Measurements from ENCODE around the gene BRD1.

The BRD1 gene

DNA sequence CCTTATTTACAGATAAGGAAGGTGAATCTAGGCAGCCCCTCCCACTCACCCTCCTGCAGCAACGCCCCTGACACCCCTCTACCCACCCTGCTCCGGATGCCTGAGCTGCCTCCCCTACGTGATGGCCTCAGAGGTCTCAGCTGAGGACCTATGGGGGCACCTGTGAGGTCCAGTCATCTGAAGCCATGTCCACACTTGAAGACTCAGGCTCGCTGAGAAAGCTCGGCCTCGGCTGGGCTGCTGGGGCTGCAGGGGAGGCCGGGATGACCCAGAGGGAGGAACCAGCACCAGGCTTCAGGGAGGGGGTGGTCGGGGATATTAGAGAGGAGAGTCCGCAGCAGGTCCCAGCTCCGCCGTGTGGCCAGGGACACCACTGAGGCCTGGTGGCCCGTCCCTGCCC, 92.8 kb downstream of the BRD1 start:
- POLR2A ChIA-PET = no interaction called here
- TF ChIP-seq, protein P1, sequence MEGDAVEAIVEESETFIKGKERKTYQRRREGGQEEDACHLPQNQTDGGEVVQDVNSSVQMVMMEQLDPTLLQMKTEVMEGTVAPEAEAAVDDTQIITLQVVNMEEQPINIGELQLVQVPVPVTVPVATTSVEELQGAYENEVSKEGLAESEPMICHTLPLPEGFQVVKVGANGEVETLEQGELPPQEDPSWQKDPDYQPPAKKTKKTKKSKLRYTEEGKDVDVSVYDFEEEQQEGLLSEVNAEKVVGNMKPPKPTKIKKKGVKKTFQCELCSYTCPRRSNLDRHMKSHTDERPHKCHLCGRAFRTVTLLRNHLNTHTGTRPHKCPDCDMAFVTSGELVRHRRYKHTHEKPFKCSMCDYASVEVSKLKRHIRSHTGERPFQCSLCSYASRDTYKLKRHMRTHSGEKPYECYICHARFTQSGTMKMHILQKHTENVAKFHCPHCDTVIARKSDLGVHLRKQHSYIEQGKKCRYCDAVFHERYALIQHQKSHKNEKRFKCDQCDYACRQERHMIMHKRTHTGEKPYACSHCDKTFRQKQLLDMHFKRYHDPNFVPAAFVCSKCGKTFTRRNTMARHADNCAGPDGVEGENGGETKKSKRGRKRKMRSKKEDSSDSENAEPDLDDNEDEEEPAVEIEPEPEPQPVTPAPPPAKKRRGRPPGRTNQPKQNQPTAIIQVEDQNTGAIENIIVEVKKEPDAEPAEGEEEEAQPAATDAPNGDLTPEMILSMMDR (IDR thresholded peaks at IDR 0.05; ENCODE audit: control extremely low read depth, extremely low read depth, low read depth, missing control alignments) = no peak

DNA sequence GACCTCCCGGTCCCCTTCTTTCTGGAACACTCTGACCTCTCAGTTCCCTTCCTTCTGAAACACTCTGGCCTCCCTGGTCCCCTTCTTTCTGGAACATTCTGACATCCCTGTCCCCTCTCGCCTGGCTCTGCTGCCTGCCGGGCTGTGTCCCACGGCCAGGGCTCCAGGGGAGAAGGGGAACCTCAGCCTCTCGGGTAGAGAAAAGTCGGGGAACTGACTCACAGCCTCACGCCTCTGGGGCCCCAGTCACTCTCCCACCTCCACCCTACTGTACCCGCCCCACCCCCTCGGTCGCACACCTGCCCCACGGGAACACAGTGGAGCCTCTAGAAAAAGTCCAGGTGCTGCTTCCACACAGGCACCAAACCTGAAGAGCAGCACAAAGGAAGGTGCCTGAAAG, 93.3 kb downstream of the BRD1 start:
- POLR2A ChIA-PET = no interaction called here
- TF ChIP-seq, protein P1 (IDR thresholded peaks at IDR 0.05; ENCODE audit: control extremely low read depth, extremely low read depth, low read depth, missing control alignments) = no peak
- CTCF ChIA-PET = no interaction called here
- DNase-seq (ENCODE audit: extremely low spot score) = no peak

More for the DNA sequence above, 92.8 kb downstream of the BRD1 start:
- CTCF ChIA-PET = no interaction called here
- no peak for DNase-seq (ENCODE audit: extremely low spot score)

DNA sequence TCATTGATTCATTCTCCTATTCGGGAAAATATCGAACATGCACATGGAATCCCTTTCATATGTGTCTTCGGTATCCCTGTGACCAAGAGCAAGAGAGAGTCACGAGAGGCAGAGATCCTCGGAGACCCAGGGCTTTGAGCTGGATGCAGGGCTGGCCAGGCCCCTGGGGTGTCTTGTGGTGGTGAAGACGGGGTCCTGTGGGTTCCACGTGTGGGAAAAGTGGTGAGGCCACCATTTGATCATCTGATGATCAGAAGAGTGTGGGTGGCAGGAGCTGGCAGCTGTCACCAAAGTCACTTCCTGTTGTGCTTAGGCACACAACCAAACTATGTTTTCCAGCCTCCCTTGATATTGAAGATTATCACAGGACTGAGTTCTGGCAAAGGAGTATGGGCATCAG, 94.0 kb downstream of the BRD1 start:
- ChIA-PET POLR2A (no interaction called here), CTCF (no interaction called here)
- TF ChIP-seq, protein P1 (IDR thresholded peaks at IDR 0.05; ENCODE audit: control extremely low read depth, extremely low read depth, low read depth, missing control alignments) = no peak
- DNase-seq (ENCODE audit: extremely low spot score) = no peak

DNA sequence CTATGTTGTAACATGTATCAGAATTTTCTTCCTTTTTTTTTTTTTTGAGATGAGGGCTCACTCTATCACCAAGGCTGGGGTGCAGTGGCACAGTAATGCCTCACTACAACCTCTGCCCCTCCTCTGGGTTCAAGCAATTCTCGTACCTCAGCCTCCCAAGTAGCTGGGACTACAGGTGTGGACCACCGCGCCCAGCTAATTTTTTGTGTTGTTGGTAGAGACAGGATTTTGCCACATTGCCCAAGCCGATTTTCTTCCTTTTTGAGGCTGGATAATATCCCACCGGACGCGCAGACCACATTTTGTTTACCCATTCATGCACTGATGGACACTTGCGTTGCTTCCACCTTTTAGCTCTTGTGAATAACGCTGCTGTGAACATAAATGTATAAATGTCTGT, 97.0 kb downstream of the BRD1 start:
- TF ChIP-seq, protein P1 (IDR thresholded peaks at IDR 0.05; ENCODE audit: control extremely low read depth, extremely low read depth, low read depth, missing control alignments) = no peak
- DNase-seq (ENCODE audit: extremely low spot score) = no peak
- POLR2A ChIA-PET = no interaction called here
- CTCF ChIA-PET = no interaction called here

DNA sequence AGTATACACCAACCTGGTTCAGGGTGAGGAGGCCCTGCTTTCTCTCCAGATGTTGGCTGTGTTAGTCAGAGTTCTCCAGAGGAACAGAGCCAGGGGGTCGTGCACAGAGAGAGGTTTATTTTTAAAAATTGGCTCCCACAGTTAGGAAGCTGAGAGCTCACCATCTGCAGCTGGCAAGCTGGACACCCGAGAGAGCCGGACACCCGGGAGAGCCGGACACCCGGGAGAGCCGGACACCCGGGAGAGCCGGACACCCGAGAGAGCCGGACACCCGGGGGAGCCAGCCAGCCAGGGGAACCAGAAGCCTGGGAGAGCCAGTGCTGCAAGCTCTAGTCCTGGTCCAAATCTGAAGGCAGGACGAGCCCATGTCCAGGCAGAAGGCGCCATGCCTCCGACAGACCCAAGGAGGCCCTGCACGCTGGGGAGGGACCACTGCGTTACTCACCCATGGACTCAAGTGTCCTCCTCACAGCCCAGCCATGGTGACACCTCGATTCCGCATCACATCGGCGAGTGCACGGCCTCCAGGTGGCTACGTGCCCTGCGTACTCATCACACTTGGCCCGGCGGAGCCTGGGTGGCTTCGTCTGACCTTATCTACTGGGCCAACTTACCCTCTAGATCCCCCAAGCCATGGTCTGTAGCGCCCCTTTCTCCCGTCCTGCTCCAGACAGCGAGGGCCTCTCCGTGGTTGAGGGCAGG, 99.0 kb downstream of the BRD1 start:
- ChIA-PET CTCF (interaction anchor here (1.0 kb wide), 1 partner anchor 10 kb away, joined by 3 read pairs; no protein-coding TSS in a partner anchor), POLR2A (no interaction called here)
- TF ChIP-seq, protein P1 (IDR thresholded peaks at IDR 0.05; ENCODE audit: control extremely low read depth, extremely low read depth, low read depth, missing control alignments) = no peak
- no peak for DNase-seq (ENCODE audit: extremely low spot score)

DNA sequence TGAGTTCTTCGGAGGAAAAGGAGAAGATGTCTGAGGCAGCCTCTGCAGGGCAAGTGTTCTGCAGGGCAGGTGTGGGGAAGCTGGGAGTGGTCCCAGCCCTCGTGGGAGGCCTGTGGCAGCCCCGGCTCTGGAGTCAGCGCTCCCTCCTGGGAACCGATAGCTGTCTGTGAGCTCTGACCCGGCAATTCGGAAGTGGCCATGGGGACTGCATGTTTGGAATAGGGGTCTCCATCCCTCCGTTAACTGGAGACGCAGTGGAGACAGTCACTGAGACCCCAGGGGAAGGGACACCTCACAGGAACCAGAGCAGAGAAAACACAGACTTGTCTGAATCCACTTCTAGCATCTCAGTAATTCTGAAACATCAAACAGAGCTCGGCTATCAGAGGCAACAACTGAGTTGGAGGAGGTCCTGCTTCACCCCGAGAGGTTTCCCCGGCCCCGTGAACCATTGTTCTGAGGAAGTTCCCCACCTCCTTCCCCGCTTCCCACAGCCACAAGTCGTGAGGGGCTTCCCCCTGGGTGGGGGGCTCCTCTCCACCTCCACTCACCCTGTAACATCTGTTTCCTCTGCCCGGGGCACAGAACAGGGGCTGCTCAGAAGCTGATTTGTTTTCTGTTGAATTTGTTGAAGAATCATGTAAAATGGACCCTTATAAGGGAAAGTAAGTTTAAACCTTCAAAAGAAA, 99.6 kb downstream of the BRD1 start:
- CTCF ChIA-PET = interaction anchor here (1.0 kb wide), 1 partner anchor 9 kb away, joined by 3 read pairs; no protein-coding TSS in a partner anchor
- TF ChIP-seq, protein P1 (IDR thresholded peaks at IDR 0.05; ENCODE audit: control extremely low read depth, extremely low read depth, low read depth, missing control alignments) = no peak
- no peak for DNase-seq (ENCODE audit: extremely low spot score)
- POLR2A ChIA-PET = no interaction called here

Measured in GM10248 (cell line).